HG02884 (cell line): Measurements from ENCODE around the gene ABCB6.

ENCODE experiments used
- ATAC-seq: cut with Tn5 transposase; IDR thresholded peaks from one replicate; pipeline ENCODE4 v1.9.1; 2021; ENCODE audit warnings: mild to moderate bottlenecking, moderate library complexity; ENCODE audit not compliant: unreplicated experiment

The ABCB6 gene

DNA sequence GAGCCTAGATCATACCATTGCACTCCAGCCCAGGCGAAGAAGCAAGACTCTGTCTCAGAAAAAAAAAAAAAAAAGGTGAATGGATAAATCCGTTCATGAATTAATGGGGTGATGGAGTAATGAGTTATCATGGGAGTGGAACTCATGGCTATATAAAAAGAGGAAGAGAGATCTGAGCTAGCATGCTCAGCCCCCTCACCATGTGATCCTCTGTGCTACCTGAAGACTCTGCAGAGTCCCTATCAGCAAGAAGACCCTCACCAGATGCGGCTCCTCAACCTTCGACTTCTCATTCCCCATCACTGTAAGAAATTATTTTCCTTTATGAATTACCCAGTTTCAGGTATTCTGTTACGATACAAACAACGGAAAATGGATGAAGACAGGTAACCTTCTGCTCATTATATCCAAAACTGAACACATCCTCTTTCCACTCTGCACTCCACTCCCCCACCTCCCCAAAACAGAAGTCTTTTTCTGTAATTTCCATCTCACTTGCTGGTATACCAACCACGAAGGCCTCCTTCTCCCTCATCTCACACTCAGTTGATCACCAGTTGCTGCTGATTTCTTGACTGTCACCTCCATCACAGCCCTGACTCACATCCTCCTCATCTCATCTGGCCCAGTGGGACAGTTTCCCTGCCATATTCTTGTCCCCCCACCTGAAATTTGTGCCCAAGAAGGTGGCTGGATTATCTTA lies 31.9 kb downstream of the ABCB6 start:
- no peak for ATAC-seq

DNA sequence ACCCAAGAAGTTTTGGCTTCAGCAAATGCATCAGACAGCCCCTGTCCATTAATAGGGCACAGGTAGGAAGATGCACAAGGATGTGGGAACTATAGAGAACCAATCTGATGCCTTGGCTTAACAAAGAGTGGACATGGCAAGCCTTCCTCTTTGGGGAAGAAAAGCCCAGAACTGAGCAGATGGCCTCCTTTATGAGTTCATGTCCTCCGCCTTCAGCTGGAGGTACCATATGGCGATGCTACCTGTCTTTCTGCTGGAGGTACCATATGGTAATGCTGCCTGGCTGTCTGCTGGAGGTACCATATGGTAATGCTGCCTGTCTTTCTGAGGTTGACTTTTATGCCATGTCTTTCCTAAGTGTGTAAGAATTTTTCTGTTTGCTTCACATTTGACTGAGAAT lies 34.6 kb downstream of the ABCB6 start:
- no peak for ATAC-seq

DNA sequence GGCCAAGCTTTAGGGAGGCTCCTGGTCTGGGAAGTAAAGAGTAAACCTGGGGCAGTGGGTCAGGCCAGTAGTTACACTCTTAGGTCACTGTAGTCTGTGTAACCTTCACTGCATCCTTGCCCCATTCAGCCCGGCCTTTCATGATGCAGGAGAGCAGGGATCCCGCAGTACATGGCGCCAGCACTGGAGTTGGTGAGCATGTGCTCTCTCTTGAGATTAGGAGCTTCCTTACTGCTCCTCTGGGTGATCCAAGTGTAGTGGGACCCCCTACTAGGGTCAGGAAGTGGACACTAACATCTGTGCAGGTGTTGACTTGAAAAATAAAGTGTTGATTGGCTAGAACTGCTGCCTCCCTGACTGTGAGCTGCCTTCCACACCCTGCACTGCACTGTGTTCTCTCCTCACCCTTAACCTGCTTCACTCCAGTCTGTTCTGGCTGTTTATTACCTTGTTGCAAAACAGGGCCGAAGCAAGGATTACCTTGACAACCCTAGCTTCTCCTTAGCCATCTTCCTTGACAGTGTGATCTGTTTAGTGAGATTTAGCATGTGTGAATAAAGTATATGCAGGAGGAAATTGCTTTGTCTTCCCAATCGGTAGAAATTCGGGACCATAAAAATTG lies 35.5 kb downstream of the ABCB6 start:
- no peak for ATAC-seq

DNA sequence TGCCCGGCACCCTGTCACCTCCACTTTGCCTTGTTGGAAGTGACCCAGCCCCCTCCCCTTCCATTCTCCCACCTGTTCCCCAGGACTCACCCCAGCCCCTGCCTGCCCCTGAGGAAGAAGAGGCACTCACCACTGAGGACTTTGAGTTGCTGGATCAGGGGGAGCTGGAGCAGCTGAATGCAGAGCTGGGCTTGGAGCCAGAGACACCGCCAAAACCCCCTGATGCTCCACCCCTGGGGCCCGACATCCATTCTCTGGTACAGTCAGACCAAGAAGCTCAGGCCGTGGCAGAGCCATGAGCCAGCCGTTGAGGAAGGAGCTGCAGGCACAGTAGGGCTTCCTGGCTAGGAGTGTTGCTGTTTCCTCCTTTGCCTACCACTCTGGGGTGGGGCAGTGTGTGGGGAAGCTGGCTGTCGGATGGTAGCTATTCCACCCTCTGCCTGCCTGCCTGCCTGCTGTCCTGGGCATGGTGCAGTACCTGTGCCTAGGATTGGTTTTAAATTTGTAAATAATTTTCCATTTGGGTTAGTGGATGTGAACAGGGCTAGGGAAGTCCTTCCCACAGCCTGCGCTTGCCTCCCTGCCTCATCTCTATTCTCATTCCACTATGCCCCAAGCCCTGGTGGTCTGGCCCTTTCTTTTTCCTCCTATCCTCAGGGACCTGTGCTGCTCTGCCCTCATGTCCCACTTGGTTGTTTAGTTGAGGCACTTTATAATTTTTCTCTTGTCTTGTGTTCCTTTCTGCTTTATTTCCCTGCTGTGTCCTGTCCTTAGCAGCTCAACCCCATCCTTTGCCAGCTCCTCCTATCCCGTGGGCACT lies 36.2 kb downstream of the ABCB6 start:
- ATAC-seq = no peak

DNA sequence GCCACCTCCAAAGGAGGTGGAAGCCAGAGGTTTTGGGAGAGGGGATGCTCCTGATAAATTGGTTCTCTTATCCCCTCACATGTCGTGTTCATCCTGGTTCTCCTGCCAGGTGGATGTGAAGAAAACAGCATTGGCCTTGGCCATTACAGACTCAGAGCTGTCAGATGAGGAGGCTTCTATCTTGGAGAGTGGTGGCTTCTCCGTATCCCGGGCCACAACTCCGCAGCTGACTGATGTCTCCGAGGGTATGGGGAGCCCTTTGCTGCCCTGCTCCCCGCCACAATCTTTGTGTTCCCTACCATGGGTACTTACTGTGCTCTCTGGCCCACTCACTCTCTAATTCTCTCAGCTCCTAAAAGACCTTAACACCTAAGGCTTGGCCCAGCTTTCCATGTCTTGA lies 37.2 kb downstream of the ABCB6 start:
- ATAC-seq = no peak

DNA sequence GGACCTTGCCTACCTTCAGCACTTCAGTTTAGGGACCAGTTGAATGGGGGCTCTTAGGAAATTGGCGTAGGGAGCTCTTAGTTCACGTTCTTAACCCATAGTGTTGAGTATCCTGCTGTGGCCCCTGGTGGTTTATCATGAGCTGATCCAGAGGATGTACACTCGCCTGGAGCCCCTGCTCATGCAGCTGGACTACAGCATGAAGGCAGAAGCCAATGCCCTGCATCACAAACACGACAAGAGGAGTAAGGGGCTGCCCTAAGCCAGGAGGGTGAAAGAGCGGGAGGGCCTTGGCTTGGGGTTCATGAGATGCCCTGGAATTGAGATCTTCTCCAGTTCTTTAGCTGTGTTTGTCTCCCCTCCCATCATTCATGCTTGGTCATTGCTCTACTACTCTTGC lies 37.8 kb downstream of the ABCB6 start:
- no peak for ATAC-seq

DNA sequence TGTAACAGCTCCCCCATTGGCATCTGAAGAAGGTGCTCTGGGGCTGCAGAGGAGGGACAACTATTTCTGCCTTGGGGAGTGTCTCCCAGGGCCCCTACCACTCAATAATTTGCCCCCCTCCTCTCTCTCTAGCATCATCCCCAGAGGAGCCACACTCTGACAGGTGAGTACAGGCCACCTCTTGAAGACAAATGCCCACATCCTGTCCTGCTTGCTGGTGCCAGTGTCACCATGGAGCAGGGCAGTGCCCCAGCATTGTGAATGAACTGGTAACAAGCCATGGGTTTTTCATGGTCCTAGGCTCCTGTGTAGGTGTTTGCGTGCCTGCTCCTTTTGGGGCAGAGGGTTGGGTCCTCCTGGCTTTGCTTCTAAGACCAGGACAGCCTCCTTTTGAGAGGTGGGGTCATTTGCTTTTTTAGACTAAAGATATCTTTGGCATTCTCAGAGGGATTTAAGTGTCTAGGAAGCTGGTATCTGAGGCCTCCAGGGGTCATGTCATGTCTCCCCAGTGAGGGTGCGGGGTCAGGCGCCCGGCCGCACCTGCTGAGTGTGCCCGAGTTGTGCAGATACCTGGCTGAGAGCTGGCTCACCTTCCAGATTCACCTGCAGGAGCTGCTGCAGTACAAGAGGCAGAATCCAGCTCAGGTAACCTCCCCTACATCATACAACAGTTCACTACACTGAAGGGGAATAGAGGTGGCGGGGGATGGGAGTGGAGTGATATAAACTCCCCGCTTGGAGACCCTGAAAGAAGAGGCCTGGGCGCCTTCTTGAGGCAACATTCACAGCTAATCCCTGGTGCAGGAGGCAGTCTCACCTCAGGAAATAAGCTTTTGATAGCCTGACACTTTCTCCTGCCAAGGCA lies 38.9 kb downstream of the ABCB6 start:
- ATAC-seq = no peak

DNA sequence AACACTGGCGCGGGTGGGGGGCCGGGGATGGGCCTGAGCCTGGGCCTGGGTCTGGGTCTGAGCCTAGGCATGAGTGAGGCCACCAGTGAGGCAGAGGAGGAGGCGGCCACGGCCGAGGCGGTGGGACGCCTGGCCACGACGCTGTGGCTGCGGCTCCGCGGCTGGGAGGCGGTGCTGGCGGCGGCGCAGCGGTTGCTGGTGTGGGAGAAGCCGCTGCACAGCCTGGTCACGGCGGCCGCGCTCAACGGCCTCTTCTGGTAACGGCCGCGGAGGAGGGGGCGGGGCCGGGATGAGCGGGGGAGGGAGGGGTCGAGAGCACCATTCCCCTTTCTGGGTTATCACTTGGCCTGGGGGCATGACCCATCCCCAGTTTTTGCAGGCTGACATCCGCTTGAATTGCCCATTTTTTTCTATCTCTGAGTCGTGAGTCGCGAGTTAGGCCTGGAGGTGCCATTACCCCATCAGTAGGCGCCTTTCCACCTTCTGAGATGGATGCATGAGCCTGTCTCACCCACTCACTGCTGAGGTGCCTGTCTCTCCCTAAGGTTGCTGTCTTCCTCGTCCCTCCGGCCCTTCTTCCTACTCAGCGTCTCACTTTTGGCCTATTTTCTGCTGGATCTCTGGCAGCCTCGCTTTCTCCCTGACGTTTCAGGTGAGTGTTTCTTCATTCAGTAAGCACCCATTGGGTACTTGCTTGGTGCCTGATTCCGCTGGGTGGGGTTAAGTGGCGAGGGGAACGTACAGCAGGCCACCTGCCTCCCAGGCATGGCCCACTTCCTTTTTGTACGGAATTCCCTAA lies 40.2 kb downstream of the ABCB6 start:
- peak; percentile 19 for ATAC-seq

DNA sequence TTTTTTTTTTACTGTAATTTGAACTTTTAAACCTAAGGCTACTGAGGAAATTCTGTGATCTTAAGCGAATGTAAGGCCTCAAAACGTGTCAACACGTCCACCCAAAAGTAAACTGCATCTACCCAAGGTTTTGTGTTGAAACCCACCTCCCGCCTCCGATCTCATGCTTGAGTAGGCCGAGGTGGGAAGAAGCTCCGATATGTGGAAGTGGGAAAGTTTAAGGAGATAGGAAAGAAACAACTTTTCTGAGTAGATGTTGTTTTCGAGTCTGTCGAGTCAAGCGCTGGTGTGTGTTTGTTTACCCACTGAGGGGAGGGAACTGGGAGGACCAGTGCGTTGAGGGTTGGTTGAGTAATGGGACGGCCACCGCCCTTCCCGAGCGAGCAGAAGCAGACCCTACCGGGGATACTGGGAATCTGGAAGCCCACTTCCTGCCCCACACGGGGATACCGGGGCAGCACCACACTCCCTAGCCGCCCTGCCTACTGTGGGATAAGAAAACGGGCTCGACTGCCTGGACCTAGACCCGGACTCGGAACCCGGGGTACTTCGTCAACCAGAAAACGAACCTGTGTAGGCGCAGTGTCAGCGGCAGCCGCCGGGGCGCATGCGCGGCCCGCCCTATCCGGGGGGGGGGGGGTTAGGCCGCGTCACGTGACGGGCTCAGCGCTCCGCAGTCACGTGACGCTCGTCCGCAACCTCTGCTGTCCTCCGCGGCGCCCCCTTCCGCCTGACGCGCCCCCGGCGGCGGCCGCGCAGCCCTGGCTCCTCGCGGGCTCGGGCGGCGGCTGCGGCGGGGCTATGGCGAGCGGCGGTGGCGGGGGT lies 41.0 kb downstream of the ABCB6 start, which contains the start of gene RETREG2:
RETREG2 (plus strand) TSS at position 724 of the 825 bp plus-strand sequence; CDS start at position 802, 78 bp downstream.
- peak; percentile 36 for ATAC-seq

DNA sequence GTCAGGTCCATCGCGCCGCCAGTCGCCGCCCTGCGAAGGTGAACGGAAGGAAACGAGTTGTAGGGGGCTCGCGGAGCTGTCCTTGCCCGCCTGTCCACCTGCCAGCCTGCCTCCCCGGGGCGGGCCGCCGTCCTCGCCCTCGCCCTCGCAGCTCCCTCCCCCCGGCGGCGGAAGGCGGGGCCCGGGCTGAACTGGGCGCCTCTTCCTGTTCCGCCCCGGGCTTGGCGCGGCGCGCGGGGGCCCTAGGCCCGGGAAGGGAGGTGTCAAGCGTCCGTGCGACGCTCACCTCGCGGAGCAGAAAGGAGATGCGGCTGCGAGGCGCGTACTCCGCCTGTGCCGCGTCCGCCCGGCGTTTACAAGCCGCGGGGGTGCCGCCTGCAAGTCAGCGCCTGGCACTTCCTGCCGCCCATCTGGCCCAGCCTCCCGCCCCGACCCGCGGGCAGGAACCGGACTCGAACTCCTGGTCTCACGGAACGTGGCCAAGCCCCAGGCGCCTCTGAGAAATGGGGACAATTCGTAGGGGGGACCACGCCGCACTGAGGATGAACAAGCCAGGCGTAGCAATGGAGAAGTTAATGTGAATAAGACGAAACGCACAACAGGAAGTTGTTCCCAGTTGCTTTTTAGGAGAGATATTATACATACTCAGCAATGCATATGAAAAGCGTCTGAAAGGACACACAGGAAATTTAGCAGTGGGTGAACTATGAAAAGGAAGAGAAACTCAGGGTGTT lies 41.8 kb downstream of the ABCB6 start, which contains the start of gene CNPPD1:
CNPPD1 (minus strand) TSS at position 108 of the 734 bp plus-strand sequence; CDS start at position 11, 97 bp downstream.
- ATAC-seq = peak; percentile 60

DNA sequence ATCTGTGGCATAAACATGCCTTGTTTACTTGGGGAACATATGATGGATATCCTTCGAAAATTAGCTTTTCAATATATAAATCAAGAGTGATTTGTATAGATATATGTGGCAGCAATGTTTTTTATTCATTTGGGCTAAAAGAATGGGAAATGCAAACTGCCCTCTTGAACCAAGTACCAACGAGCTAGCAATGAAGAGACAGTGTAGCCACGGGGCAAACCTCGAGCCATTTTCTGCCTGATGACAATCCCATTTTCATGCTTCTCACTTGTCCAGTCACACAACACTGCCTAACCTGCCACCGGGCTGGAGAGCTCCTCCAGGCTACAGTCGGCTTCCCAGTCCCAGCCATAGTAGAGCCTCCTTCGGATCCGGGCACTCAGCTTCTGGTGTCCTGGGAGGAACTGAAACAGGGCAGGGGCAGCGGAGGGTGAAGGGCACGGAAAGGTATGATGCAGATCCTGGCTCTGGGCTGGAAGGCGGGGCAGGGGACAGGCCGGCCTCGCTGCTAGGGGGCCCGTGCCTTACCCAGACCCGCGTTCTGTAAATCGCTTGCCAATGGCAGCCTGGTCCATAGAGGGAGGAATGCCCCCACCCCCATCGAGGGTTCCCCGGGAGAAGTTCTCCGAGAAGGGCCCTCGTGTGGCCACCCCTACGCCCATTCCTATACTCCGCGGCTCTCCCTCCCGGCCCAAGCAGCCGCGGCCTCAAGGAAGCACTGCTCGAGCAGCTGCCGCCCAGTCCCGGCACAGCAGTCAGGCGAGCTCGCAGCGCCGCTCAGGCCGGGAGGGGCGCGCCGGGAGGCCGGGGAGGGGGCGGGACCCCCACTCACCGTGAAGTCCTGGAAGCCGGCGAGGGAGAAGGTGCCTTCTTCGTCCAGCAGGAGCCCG lies 42.6 kb downstream of the ABCB6 start:
- peak; percentile 22 for ATAC-seq

DNA sequence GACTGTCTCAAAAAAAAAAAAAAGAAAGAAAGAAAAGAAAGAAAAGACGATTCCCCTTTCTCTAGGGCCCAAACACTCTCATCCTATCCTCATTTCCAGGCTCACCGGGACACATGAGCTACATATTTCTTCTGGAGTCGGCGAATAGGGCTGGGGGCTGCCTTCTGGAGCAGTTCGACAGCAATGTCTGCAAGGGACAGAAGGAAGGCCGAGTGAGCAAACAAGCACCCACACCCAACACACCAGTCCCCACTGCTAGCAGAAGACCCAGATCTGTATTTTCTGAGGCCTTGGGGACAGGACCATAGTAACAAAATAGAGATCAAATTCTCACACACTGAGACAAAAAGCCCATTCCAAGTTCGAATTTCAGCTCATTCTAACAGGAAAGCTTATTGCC lies 43.3 kb downstream of the ABCB6 start:
- ATAC-seq = no peak

DNA sequence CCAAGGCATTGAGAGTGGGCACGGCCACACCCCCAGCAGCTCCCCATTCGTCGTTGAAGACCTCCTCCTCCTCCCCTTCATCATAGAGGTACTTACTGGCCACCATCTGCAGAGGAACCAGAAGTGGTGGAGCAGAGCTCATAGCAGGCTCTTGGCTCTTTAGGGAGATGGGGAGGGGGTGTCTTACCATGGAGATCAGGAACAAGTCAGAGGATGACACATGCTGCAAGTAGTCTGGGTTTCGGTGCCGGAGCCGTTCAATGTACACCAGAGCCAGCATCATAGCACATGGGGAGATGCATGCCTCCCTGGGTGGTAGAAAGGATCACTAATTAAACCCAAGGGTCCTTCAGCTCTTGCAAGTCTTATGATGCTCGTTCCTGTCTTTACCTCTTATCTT lies 44.0 kb downstream of the ABCB6 start:
- no peak for ATAC-seq

DNA sequence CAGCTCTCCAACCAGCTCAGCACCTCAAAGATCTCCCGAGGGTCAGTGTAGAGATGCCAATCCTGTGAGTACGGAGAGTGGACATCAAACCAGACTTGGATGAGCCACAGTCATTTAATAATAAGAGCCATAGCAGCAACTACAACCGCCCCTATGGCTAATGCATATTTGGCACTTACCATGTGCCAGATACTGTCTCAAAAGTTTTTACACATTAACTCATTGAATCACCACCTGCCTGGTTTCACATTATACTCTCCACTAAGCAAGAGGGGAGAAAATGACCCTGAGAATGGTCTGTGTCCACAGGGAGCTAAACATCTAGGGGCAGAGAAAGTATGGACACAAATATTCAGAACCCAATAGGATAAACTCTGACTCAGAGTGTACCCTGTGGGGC lies 44.6 kb downstream of the ABCB6 start:
- ATAC-seq = no peak

DNA sequence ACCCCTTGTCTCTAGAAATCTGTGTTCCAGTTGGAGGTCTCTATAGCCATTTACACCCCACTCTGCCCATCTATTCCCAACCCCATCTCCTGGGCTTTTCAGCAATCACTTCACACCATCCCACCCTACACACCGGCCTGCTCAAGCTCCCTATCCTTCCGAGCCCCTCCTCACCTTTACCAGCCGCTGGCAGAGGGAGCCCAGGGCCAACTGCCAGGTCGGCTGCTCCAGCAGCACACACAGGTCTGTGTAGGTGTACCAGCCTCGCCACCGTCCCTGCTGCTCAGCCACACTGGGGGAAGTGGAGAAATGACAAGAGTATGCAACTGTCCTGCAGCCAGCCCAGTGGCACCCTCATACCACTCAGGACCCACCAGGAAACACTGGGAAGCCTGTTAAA lies 45.6 kb downstream of the ABCB6 start:
- ATAC-seq = no peak

DNA sequence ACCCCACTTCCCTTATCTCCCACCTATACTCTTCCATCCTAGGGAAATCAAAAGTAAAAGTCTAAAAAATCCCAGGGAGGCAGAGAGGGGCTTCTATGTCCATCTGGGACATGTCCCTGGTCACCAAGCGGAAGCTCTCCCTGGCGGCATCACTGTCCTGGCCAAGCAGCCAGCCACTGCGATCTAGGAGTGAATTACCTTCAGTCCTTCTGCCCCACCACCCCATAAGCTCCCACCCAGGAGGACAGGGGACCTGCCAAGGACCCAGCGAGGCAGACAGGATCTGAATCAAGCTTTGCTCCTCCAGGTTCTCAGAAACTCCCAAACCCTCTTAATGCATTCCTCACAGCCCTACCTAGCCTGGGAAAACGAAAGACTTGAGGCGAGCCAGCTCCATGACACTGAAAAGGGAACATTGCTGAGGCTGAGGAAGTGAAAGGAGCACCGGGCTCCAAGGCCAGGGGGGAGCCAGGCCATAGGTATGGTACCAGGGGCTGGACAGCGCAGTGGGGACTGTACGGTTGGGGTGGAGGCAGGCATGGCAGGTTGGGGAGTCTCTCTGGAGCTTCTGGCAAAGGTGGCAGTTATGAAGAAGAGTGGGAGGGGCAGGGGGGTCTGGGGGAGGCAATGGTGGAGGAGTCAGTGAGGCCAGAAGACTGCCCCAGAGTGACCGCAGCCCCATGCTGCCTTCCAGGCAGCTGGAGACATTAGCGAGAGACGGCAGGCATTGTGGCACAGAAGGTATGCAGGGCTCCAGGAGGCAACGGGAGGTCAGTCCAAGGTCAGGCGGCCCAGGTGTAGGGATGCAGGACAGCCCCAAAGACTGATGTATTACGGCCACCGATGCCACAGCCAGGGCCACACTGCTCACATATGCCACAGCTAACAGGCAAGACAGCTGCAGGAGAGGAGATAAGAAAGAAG lies 46.3 kb downstream of the ABCB6 start:
- ATAC-seq = no peak
